Loucy (cell line): ENCODE data around the gene MYO1F.

ENCODE experiments used
- H2AFZ ChIP-seq: fragments of 200-600 bp; sonication (generic); 2 replicates; pipeline ENCODE4 v1.6.0; 2016; ENCODE audit warnings: antibody characterized with exemption, mild to moderate bottlenecking, low read length, moderate library complexity
- H3F3A ChIP-seq: fragments of 200-600 bp; 2 replicates; pipeline ENCODE4 v1.6.0; 2016; ENCODE audit warnings: antibody characterized with exemption, low read depth, mild to moderate bottlenecking
- H3K27me3 ChIP-seq: fragments of 200-600 bp; sonication (generic); 2 replicates; pipeline ENCODE4 v1.6.1; 2014; ENCODE audit warnings: low read length, mild to moderate bottlenecking; ENCODE audit not compliant: insufficient read depth, poor library complexity, severe bottlenecking
- H3K36me3 ChIP-seq: fragments of 200-600 bp; sonication (generic); 2 replicates; pipeline ENCODE4 v1.6.1; 2016; ENCODE audit warnings: low read length; ENCODE audit not compliant: insufficient read depth
- H3K4me1 ChIP-seq: fragments of 200-600 bp; sonication (generic); 2 replicates; pipeline ENCODE4 v1.5.1; 2014; ENCODE audit warnings: low read length, mild to moderate bottlenecking; ENCODE audit not compliant: insufficient read depth, poor library complexity, severe bottlenecking
- H3K4me2 ChIP-seq: fragments of 200-600 bp; sonication (generic); 2 replicates; pipeline ENCODE4 v1.6.0; 2014; ENCODE audit warnings: antibody characterized with exemption, low read length, low read depth, mild to moderate bottlenecking; ENCODE audit not compliant: poor library complexity, severe bottlenecking
- H3K4me3 ChIP-seq: fragments of 200-600 bp; sonication (generic); 2 replicates; pipeline ENCODE4 v1.5.1; 2014; ENCODE audit warnings: low read length, mild to moderate bottlenecking, mixed read lengths; ENCODE audit not compliant: poor library complexity, severe bottlenecking
- H3K79me2 ChIP-seq: fragments of 200-600 bp; sonication (generic); 2 replicates; pipeline ENCODE4 v1.6.1; 2014; ENCODE audit warnings: low read length; ENCODE audit not compliant: insufficient read depth
- H3K9ac ChIP-seq: fragments of 200-600 bp; sonication (generic); 2 replicates; pipeline ENCODE4 v1.6.0; 2014; ENCODE audit warnings: mild to moderate bottlenecking, low read depth, low read length, moderate library complexity; ENCODE audit not compliant: poor library complexity, severe bottlenecking
- H3K9me2 ChIP-seq: fragments of 200-600 bp; sonication (generic); replicated peaks from 2 replicates; pipeline ENCODE4 v1.6.1; 2016; ENCODE audit warnings: low read depth, low read length, mixed read lengths
- H3K9me3 ChIP-seq: fragments of 200-600 bp; sonication (generic); 2 replicates; pipeline ENCODE4 v1.6.1; 2014; ENCODE audit warnings: mild to moderate bottlenecking, antibody characterized with exemption, low read length, low read depth; ENCODE audit not compliant: insufficient read depth
- H4K20me1 ChIP-seq: fragments of 200-600 bp; sonication (generic); 2 replicates; pipeline ENCODE4 v1.6.0; 2014; ENCODE audit warnings: antibody characterized with exemption, low read length, mild to moderate bottlenecking; ENCODE audit not compliant: insufficient read depth, poor library complexity, severe bottlenecking
- EZH2phosphoT487 ChIP-seq: fragments of 200-600 bp; IDR thresholded peaks from 2 replicates; pipeline ENCODE4 v1.6.1; 2018; ENCODE audit warnings: antibody characterized with exemption, mild to moderate bottlenecking, moderate library complexity, borderline replicate concordance
- TF ChIP-seq, protein P1 (sequence below): fragments of 200-600 bp; sonication (generic); conservative IDR thresholded peaks from 2 replicates; pipeline ENCODE4 v1.5.1; 2014; ENCODE audit warnings: mild to moderate bottlenecking, antibody characterized with exemption, low read length

MYO1F gene

DNA sequence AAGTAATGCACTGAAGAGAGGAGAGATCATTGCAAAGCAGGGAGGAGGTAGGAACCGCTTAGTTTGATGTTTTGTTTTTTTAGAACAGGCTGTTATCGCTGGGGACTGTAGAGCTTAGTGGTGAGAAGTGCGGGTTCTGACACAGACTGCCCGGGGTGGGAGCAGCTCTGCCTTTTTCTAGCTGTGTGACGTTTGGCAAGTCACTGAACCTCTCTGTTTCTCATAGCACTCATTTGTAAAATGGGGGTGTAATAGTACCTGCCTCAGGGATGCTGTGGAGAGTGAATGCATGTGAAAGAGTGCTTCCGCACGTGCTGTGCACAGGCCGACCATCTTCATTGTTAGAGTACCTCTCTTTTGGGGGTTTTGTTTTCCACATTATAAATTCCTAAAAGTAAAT, 94.1 kb downstream of the MYO1F start:
- Histone ChIP-seq H3F3A (0 out of 2 replicates have a peak, but pooled peaks cover 4% of the 10 kb centered on the region), H3K9me3 (no peaks in the 10 kb centered on the region), H3K9me2 (no peaks in the 10 kb centered on the region), H3K79me2 (peaks cover 76% of the 10 kb centered on the region), H3K4me2 (no peak overlapping the region), H4K20me1 (peaks cover 89% of the 10 kb centered on the region), H3K9ac (no peak overlapping the region), H2AFZ (no peak overlapping the region), H3K4me3 (no peak overlapping the region), H3K4me1 (peaks cover 17% of the 10 kb centered on the region), H3K27me3 (no peaks in the 10 kb centered on the region), H3K36me3 (peaks cover 90% of the 10 kb centered on the region)
- no peak for TF ChIP-seq EZH2phosphoT487
- TF ChIP-seq, protein P1, sequence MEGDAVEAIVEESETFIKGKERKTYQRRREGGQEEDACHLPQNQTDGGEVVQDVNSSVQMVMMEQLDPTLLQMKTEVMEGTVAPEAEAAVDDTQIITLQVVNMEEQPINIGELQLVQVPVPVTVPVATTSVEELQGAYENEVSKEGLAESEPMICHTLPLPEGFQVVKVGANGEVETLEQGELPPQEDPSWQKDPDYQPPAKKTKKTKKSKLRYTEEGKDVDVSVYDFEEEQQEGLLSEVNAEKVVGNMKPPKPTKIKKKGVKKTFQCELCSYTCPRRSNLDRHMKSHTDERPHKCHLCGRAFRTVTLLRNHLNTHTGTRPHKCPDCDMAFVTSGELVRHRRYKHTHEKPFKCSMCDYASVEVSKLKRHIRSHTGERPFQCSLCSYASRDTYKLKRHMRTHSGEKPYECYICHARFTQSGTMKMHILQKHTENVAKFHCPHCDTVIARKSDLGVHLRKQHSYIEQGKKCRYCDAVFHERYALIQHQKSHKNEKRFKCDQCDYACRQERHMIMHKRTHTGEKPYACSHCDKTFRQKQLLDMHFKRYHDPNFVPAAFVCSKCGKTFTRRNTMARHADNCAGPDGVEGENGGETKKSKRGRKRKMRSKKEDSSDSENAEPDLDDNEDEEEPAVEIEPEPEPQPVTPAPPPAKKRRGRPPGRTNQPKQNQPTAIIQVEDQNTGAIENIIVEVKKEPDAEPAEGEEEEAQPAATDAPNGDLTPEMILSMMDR: no peak

DNA sequence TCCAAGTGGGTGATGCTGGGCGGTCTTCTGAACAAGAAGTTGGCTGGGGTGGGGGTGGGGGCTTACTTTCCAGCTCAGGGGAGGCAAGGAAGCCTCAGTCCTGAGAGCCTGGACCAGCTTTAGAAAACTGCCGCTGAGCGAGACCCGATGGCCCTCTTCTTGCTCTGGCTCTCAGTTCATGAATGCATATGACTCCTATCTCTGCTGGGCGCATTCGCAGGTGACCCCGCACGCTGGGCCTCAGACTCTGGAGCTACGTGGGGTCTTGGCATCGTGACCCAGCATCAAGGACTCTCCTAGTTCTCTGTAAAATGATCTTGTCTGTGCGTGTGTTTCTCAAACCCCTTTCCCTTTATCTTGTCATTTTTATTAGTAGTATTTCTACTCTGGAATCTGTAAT, 94.5 kb downstream of the MYO1F start:
- peaks cover 81% of the 10 kb centered on the region for H3K79me2 ChIP-seq
- H4K20me1 ChIP-seq: peaks cover 89% of the 10 kb centered on the region
- no peaks in the 10 kb centered on the region for H3K27me3 ChIP-seq
- H3K4me2 ChIP-seq: no peak overlapping the region
- peaks cover 90% of the 10 kb centered on the region for H3K36me3 ChIP-seq
- H3K9me3 ChIP-seq: no peaks in the 10 kb centered on the region
- TF ChIP-seq, protein P1: no peak
- TF ChIP-seq EZH2phosphoT487: no peak
- H3K9me2 ChIP-seq: no peaks in the 10 kb centered on the region
- H3K4me3 ChIP-seq: no peak overlapping the region
- no peak overlapping the region for H3K9ac ChIP-seq
- H3K4me1 ChIP-seq: peaks cover 12% of the 10 kb centered on the region
- H2AFZ ChIP-seq: no peak overlapping the region
- 0 out of 2 replicates have a peak, but pooled peaks cover 4% of the 10 kb centered on the region for H3F3A ChIP-seq

DNA sequence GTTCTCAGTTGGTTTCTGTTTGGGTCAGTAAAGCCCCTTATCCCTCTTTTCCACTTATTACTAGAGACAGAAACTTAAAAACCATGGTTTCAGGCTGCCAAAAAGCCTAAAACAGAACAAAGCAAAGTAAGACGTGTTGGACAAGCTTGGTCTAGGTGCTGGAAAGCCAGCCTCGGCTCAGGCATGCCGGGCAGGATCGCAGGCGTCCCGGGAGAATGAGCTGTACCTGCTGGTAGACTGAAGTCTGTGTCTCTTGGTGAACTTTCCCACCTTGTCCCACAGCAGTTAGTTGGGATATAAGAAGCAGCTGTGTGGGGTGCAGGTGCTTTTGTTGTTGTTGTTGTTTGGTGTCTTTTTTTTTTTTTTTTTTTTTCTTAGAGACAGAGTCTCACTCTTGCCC, 95.6 kb downstream of the MYO1F start:
- peaks cover 92% of the 10 kb centered on the region for H3K79me2 ChIP-seq
- TF ChIP-seq, protein P1: no peak
- TF ChIP-seq EZH2phosphoT487: no peak
- H3K9ac ChIP-seq: no peak overlapping the region
- H3K27me3 ChIP-seq: no peaks in the 10 kb centered on the region
- H4K20me1 ChIP-seq: peaks cover 87% of the 10 kb centered on the region
- no peaks in the 10 kb centered on the region for H3K9me2 ChIP-seq
- H3K4me1 ChIP-seq: peaks cover 1% of the 10 kb centered on the region
- no peaks in the 10 kb centered on the region for H3K9me3 ChIP-seq
- H2AFZ ChIP-seq: no peak overlapping the region
- H3K36me3 ChIP-seq: peaks cover 90% of the 10 kb centered on the region
- H3K4me2 ChIP-seq: no peak overlapping the region
- H3F3A ChIP-seq: no peaks in the 10 kb centered on the region
- H3K4me3 ChIP-seq: no peak overlapping the region
